Fibroblast of lung (primary cell): ENCODE measurements around the gene SLC16A3. TPM values are rescaled to one million over a fixed set of nuclear protein-coding genes. Genes with fewer than 3 reads are reported as not detected.

Experiments
- DNase-seq, 2 donors: peaks; one replicate each; pipeline versions ENCODE4 v3.0.0 to v3.0.0-alpha.2; 2010; ENCODE audit warnings: low read depth in 2 of 2
- H2AFZ ChIP-seq: 2 replicates; pipeline ENCODE4 v1.5.1; 2012; ENCODE audit warnings: low read length, control low read depth, inconsistent platforms
- H3K27ac ChIP-seq: 2 replicates; pipeline ENCODE4 v1.5.1; 2011; ENCODE audit warnings: low read length, control low read depth; ENCODE audit not compliant: insufficient read depth
- H3K27me3 ChIP-seq: 2 replicates; pipeline ENCODE4 v1.5.1; 2011; ENCODE audit warnings: mild to moderate bottlenecking, low read length; ENCODE audit not compliant: control insufficient read depth, insufficient read depth
- H3K36me3 ChIP-seq: 2 replicates; pipeline ENCODE4 v1.5.1; 2011; ENCODE audit warnings: low read length; ENCODE audit not compliant: control insufficient read depth, insufficient read depth
- H3K4me1 ChIP-seq: 2 replicates; pipeline ENCODE4 v1.5.1; 2011; ENCODE audit warnings: low read length; ENCODE audit not compliant: control insufficient read depth, insufficient read depth; ENCODE audit errors: extremely low read depth
- H3K4me2 ChIP-seq: 2 replicates; pipeline ENCODE4 v1.5.1; 2011; ENCODE audit warnings: low read length, control low read depth; ENCODE audit not compliant: insufficient read depth; ENCODE audit errors: extremely low read depth
- H3K4me3 ChIP-seq, 4 experiments: fragments of 200-600 bp in 1 of 4; sonication (generic) in 1 of 4; replicated peaks in 1 of 4; 2 replicates each; pipeline ENCODE4 v1.5.1; 2011 to 2016; ENCODE audit warnings: low read length in 4 of 4, low read depth in 3 of 4, mild to moderate bottlenecking in 3 of 4, control low read depth in 2 of 4, inconsistent platforms in 1 of 4, mixed read lengths in 1 of 4; ENCODE audit not compliant: insufficient read depth in 1 of 4; ENCODE audit errors: control extremely low read depth in 1 of 4
- H3K79me2 ChIP-seq: 2 replicates; pipeline ENCODE4 v1.5.1; 2012; ENCODE audit warnings: mild to moderate bottlenecking, low read length, inconsistent platforms; ENCODE audit not compliant: control insufficient read depth, insufficient read depth
- H3K9ac ChIP-seq: 2 replicates; pipeline ENCODE4 v1.5.1; 2011; ENCODE audit warnings: mild to moderate bottlenecking, low read length, control low read depth; ENCODE audit not compliant: insufficient read depth
- H3K9me3 ChIP-seq: 2 replicates; pipeline ENCODE4 v1.5.1; 2012; ENCODE audit warnings: low read depth, low read length; ENCODE audit not compliant: control insufficient read depth, insufficient read depth
- H4K20me1 ChIP-seq: 2 replicates; pipeline ENCODE4 v1.5.1; 2011; ENCODE audit warnings: low read length; ENCODE audit not compliant: control insufficient read depth, insufficient read depth; ENCODE audit errors: extremely low read depth
- EZH2 ChIP-seq: IDR thresholded peaks from 2 replicates; pipeline ENCODE4 v1.5.1; 2012; ENCODE audit warnings: low read length, control low read depth, mild to moderate bottlenecking; ENCODE audit errors: missing control alignments
- polyA plus RNA-seq, 2 donors: library from polyadenylated mRNA; depleted of rRNA in 1 of 2; stranded (reverse) in 1 of 2; unstranded in 1 of 2; fragments of >200 nt; gene quantifications; 2 replicates each; pipeline ENCODE4 v1.2.1, GENCODE V29; 2011 to 2012; ENCODE audit warnings: missing spikeins in 1 of 2
- total RNA-seq: library from RNA; depleted of rRNA; stranded (reverse); fragments of >200 nt; gene quantifications from 2 replicates; pipeline ENCODE4 v1.2.1, GENCODE V29; 2014
- TF ChIP-seq, protein P1 (sequence below), 2 donors: IDR thresholded peaks in 1 of 2; conservative IDR thresholded peaks in 1 of 2; 1 replicate in 1 of 2; 2 replicates in 1 of 2; pipeline ENCODE4 v1.5.1; 2011 to 2012; ENCODE audit warnings: low read length in 2 of 2, control low read depth in 1 of 2, inconsistent platforms in 1 of 2, low read depth in 1 of 2, mild to moderate bottlenecking in 1 of 2

Gene SLC16A3
- total and polyA plus RNA-seq, 2 donors (not counting 1 experiment from before 2014, with no cell fraction given), result 71.0 to 107 TPM

DNA sequence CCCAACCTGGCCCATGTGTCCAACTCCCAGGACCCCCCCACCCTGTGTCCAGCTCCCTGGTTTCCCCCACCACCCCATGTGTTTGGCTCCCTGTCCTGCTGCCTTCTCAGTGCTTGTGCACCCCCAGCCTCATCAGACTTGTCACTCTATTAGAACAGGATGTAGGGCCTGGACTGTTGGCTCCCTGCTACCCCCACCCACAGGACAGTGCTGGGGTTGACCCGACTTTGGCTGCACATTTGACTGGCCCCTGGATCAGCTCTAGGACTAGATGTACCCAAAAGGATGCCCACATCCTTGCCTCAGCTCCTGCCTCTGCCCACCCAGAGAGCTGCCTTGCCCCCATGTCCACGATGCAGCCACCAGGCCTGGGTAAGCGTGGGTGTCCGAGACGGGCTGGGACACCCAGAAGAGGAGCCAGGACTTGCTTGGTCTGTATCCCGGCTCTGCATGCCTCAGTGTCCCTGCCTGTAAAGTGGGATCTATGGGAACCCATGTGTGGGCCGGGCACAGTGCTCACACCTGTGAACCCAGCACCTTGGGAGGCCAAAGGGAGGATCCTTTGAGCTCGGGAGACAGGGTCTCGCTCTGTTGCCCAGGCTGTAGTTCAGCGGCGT, 14.7 kb upstream of the SLC16A3 start:
- Histone ChIP-seq H2AFZ (no peak overlapping the region), H3K9ac (no peak overlapping the region), H4K20me1 (no peaks in the 10 kb centered on the region), H3K79me2 (peaks cover 3% of the 10 kb centered on the region), H3K4me3 (no peak overlapping the region), H3K4me1 (peaks cover 30% of the 10 kb centered on the region), H3K9me3 (no peaks in the 10 kb centered on the region), H3K4me2 (no peak overlapping the region), H3K27ac (no peak overlapping the region), H3K36me3 (no peaks in the 10 kb centered on the region), H3K27me3 (no peaks in the 10 kb centered on the region)
- no peak for TF ChIP-seq EZH2
- TF ChIP-seq, protein P1, sequence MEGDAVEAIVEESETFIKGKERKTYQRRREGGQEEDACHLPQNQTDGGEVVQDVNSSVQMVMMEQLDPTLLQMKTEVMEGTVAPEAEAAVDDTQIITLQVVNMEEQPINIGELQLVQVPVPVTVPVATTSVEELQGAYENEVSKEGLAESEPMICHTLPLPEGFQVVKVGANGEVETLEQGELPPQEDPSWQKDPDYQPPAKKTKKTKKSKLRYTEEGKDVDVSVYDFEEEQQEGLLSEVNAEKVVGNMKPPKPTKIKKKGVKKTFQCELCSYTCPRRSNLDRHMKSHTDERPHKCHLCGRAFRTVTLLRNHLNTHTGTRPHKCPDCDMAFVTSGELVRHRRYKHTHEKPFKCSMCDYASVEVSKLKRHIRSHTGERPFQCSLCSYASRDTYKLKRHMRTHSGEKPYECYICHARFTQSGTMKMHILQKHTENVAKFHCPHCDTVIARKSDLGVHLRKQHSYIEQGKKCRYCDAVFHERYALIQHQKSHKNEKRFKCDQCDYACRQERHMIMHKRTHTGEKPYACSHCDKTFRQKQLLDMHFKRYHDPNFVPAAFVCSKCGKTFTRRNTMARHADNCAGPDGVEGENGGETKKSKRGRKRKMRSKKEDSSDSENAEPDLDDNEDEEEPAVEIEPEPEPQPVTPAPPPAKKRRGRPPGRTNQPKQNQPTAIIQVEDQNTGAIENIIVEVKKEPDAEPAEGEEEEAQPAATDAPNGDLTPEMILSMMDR (conservative IDR thresholded peaks at IDR 0.05 in 1 of 2, IDR thresholded peaks at IDR 0.05 in 1 of 2; ENCODE audit: low read depth in 1 of 2, low read length in 2 of 2), result no peak
- DNase-seq, result no peak

DNA sequence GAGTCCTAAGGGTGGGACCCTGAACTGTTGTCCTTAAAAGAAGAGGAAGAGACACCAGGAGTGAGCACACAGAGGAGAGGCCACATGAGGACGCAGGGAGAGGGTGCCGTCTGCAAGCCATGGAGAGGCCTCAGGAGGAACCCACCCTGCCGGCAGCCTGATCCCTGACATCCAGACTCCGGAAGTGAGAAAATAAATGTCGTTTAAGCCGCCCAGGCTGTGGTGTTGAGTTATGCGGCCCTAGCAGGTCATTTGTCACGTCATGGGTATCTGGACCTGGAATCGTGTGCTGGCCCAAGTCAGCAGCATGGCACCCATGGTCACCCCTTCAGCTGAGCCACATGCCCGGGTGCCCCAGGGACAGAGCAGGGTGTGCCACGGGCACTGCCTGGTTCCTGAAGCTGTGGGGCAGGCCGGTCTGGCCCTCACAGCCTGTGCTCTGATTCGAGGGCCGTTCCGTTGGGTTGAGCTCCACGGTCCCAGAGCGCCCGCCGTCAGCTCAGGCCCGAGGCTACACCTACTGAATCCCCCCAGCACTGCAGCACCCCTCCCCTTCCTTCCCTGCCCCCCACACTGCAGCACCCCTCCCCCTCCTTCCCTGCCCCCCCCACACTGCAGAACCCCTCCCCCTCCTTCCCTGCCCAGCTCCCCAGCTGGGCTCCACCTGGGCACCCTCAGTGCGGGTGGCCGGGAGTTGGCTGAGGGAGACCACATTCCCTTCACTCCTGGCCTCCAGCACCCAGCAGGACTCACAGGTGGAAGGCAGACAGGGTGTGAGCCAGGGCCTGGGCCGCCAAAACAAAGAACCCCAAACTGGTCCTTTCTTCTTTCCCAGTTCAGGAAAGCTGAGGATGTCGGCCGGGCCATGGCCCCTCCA, 13.5 kb upstream of the SLC16A3 start:
- peaks cover 30% of the 10 kb centered on the region for H3K4me1 ChIP-seq
- H3K36me3 ChIP-seq, result no peaks in the 10 kb centered on the region
- H3K79me2 ChIP-seq, result peaks cover 3% of the 10 kb centered on the region
- no peaks in the 10 kb centered on the region for H3K27me3 ChIP-seq
- peak in 1 of 2 donors; percentile 37 for DNase-seq
- H2AFZ ChIP-seq, result no peak overlapping the region
- H3K4me2 ChIP-seq, result no peak overlapping the region
- no peak overlapping the region for H3K9ac ChIP-seq
- H3K4me3 ChIP-seq, result no peak overlapping the region
- TF ChIP-seq, protein P1 (conservative IDR thresholded peaks at IDR 0.05 in 1 of 2, IDR thresholded peaks at IDR 0.05 in 1 of 2; ENCODE audit: low read depth in 1 of 2, low read length in 2 of 2), result no peak
- TF ChIP-seq EZH2, result no peak
- no peaks in the 10 kb centered on the region for H3K9me3 ChIP-seq
- peak overlapping the region; percentile 97 for H3K27ac ChIP-seq
- no peaks in the 10 kb centered on the region for H4K20me1 ChIP-seq

DNA sequence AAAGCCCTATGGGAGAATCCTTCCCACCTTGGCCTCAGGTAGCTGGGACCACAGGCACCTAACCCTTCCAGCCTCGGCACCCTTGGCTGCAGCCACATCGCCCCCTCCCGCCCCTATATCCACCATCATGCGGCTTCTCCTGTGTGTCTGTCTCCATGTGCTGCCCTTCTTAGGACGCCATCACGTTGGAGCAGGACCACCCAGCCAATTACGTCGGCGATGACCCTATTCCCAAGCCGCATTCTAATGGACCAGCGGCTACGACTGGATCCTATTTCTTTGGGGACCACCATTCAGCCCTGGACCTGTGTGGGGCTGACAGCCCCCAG, 12.9 kb upstream of the SLC16A3 start:
- no peak for DNase-seq
- peaks cover 3% of the 10 kb centered on the region for H3K79me2 ChIP-seq
- H3K4me2 ChIP-seq, result no peak overlapping the region
- H3K9me3 ChIP-seq, result no peaks in the 10 kb centered on the region
- H3K27ac ChIP-seq, result peak overlapping the region; percentile 97
- TF ChIP-seq, protein P1 (conservative IDR thresholded peaks at IDR 0.05 in 1 of 2, IDR thresholded peaks at IDR 0.05 in 1 of 2; ENCODE audit: low read depth in 1 of 2, low read length in 2 of 2), result no peak
- TF ChIP-seq EZH2, result no peak
- peaks cover 30% of the 10 kb centered on the region for H3K4me1 ChIP-seq
- no peak overlapping the region for H3K4me3 ChIP-seq
- H2AFZ ChIP-seq, result no peak overlapping the region
- H4K20me1 ChIP-seq, result no peaks in the 10 kb centered on the region
- peak overlapping the region; percentile 16 for H3K9ac ChIP-seq
- no peaks in the 10 kb centered on the region for H3K36me3 ChIP-seq
- no peaks in the 10 kb centered on the region for H3K27me3 ChIP-seq
